Inflammatory macrophage treated with lipopolysaccharide for 4 hours (primary cell): ENCODE results near the gene MSANTD4.
"Not testable (repeated sequence)": the region's sequence is repeated elsewhere in the genome, so short reads cannot be mapped to it uniquely, and the experiment has no call there.

Experiments
- DNase-seq: peaks from one replicate; pipeline ENCODE4 v3.0.0-alpha.2; 2020

The MSANTD4 gene

GRCh38 chr11:106021967-106022794 is at the start of gene MSANTD4:
MSANTD4 (minus strand) TSS chr11:106022240; CDS start chr11:106010917, 11,323 bp downstream.
- peak; percentile 99 for DNase-seq

- peak; percentile 34 for DNase-seq
Measured at GRCh38 chr11:106070606-106071005, 48.6 kb upstream of the MSANTD4 start.

- no peak for DNase-seq
Measured at GRCh38 chr11:106063009-106063408, 41.0 kb upstream of the MSANTD4 start.

- no peak for DNase-seq
Measured at GRCh38 chr11:106061954-106062949, 40.2 kb upstream of the MSANTD4 start.

- DNase-seq, result no peak
Measured at GRCh38 chr11:106061249-106061784, 39.3 kb upstream of the MSANTD4 start.

- no peak for DNase-seq
Measured at GRCh38 chr11:106059617-106060016, 37.6 kb upstream of the MSANTD4 start.

- not testable (repeated sequence) for DNase-seq
Measured at GRCh38 chr11:106058377-106058776, 36.3 kb upstream of the MSANTD4 start.

GRCh38 chr11:106051103-106051502 is 29.1 kb upstream of the MSANTD4 start:
- DNase-seq, result no peak

- no peak for DNase-seq
Measured at GRCh38 chr11:106049727-106050476, 27.9 kb upstream of the MSANTD4 start.

GRCh38 chr11:106047631-106048030 is 25.6 kb upstream of the MSANTD4 start:
- DNase-seq, result no peak

GRCh38 chr11:106043540-106043939 is 21.5 kb upstream of the MSANTD4 start:
- DNase-seq, result no peak

GRCh38 chr11:106032861-106033260 is 10.8 kb upstream of the MSANTD4 start:
- DNase-seq, result no peak

GRCh38 chr11:106031936-106032335 is 9.9 kb upstream of the MSANTD4 start:
- DNase-seq, result no peak

- DNase-seq, result no peak
Measured at GRCh38 chr11:106031202-106031810, 9.3 kb upstream of the MSANTD4 start.

GRCh38 chr11:106030609-106031008 is 8.6 kb upstream of the MSANTD4 start:
- DNase-seq, result no peak

- DNase-seq, result no peak
Measured at GRCh38 chr11:106022795-106023275, 795 bp upstream of the MSANTD4 start.

- peak; percentile 85 for DNase-seq
Measured at GRCh38 chr11:106021181-106021966, 666 bp downstream of the MSANTD4 start.

- DNase-seq, result no peak
Measured at GRCh38 chr11:106017093-106017492, 4.9 kb downstream of the MSANTD4 start.

GRCh38 chr11:106015066-106015465 is 7.0 kb downstream of the MSANTD4 start:
- no peak for DNase-seq

- DNase-seq, result no peak
Measured at GRCh38 chr11:106014620-106015019, 7.4 kb downstream of the MSANTD4 start.

GRCh38 chr11:106014035-106014434 is 8.0 kb downstream of the MSANTD4 start:
- DNase-seq, result no peak
